GM12864 (cell line): ENCODE data around the gene MAST4.

ENCODE experiments used
- DNase-seq: peaks from one replicate; pipeline ENCODE4 v3.0.0-alpha.2; 2011; ENCODE audit warnings: low read depth
- H3K4me3 ChIP-seq: 2 replicates; pipeline ENCODE4 v1.5.1; 2011; ENCODE audit warnings: mild to moderate bottlenecking, low read depth, low read length, control low read depth
- TF ChIP-seq, protein P1 (sequence below): IDR thresholded peaks from 2 replicates; pipeline ENCODE4 v1.5.1; 2011; ENCODE audit warnings: low read depth, mild to moderate bottlenecking, moderate library complexity, low read length, control low read depth, inconsistent platforms; ENCODE audit errors: missing control alignments

MAST4 gene

GRCh38 chr5:66882606-66883227 is 286.5 kb downstream of the MAST4 start:
- H3K4me3 ChIP-seq = no peak overlapping the region
- peak; percentile 15 for DNase-seq
- TF ChIP-seq, protein P1, sequence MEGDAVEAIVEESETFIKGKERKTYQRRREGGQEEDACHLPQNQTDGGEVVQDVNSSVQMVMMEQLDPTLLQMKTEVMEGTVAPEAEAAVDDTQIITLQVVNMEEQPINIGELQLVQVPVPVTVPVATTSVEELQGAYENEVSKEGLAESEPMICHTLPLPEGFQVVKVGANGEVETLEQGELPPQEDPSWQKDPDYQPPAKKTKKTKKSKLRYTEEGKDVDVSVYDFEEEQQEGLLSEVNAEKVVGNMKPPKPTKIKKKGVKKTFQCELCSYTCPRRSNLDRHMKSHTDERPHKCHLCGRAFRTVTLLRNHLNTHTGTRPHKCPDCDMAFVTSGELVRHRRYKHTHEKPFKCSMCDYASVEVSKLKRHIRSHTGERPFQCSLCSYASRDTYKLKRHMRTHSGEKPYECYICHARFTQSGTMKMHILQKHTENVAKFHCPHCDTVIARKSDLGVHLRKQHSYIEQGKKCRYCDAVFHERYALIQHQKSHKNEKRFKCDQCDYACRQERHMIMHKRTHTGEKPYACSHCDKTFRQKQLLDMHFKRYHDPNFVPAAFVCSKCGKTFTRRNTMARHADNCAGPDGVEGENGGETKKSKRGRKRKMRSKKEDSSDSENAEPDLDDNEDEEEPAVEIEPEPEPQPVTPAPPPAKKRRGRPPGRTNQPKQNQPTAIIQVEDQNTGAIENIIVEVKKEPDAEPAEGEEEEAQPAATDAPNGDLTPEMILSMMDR = no peak

DNA sequence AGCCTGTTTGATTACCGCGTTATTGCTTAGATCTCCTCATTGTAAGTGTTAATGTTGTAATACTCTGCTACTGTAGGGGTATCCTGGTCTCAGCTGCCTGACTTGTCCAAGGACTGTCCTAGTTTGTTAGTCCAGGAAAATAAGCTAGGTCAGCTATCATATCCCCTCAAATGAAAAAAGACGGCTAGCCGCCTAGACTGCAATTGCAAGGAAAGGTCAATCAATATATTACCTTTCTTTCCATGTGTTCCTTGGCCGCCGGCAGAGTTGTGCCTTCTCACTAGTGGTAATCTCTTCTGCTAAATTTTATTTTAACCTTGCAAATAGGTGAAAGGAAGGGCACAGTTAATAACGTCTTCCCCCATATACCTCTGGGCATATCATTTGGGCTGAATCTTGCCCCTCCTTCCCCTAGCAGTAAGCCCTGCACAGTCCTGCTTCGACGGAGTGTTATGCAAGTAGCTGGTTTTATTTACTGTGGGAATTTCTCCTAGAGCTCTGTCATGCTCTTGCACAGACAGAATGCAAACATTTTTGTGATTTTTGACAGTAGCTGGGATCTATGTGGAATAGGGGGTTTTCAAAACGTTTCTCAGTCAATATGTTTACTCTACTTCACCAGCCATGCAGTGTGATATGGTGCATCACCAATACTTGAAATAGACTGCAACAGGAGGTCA is 288.5 kb downstream of the MAST4 start:
- no peak overlapping the region for H3K4me3 ChIP-seq
- no peak for DNase-seq
- TF ChIP-seq, protein P1 = no peak

DNA sequence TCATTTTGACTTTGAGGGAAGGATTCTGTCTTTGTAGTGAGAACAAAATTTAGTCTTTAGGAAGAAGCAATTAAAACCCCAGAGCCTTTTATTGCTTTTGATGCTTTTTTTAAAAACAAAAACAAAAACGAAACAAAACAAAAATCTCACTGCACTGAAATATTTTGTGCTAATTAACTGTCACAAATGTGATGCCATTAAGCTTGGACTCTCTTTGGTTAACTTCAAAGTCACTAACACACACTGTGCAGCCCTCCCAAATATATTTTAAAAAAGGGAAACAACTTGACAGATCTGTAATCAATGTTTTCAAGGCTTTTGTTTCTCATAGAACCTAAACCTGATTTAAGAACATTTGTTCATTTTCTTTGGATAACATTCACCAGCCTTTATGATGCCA is 290.7 kb downstream of the MAST4 start:
- no peak overlapping the region for H3K4me3 ChIP-seq
- TF ChIP-seq, protein P1 = no peak
- DNase-seq = no peak

- DNase-seq = no peak
- H3K4me3 ChIP-seq = no peak overlapping the region
- TF ChIP-seq, protein P1 = no peak
These were observed 292.4 kb downstream of the MAST4 start for GRCh38 chr5:66888613-66889012.

GRCh38 chr5:66889056-66889455 is 292.9 kb downstream of the MAST4 start:
- H3K4me3 ChIP-seq = no peak overlapping the region
- TF ChIP-seq, protein P1 = no peak
- DNase-seq = no peak

GRCh38 chr5:66889524-66889923 is 293.3 kb downstream of the MAST4 start:
- H3K4me3 ChIP-seq = no peak overlapping the region
- TF ChIP-seq, protein P1 = no peak
- no peak for DNase-seq
